Adrenal gland (tissue), 5 donors: Measurements from ENCODE around the gene LHPP.

Source experiments
- CTCF ChIP-seq, 6 experiments: fragments of 450-650 bp in 4 of 6; fragments of 200-600 bp in 2 of 6; sonication (generic) in 1 of 6; IDR thresholded peaks; 1 replicate in 5 of 6; 2 replicates in 1 of 6; pipeline versions ENCODE4 v1.5.1 to v1.8.0; 2016 to 2021; ENCODE audit warnings: antibody characterized with exemption in 6 of 6, mild to moderate bottlenecking in 2 of 6, moderate library complexity in 1 of 6
- POLR2A ChIP-seq, 2 donors: fragments of 450-650 bp; IDR thresholded peaks; one replicate each; pipeline ENCODE4 v1.6.1; 2017; ENCODE audit warnings: antibody characterized with exemption in 2 of 2, mild to moderate bottlenecking in 2 of 2, moderate library complexity in 1 of 2
- donor health status: DM: no; HTN: no; CAD: no.

GRCh38 chr10:124527874-124528395 lies 66.3 kb downstream of the LHPP start:
- TF ChIP-seq POLR2A (IDR thresholded peaks at IDR 0.05) (no peak), CTCF (IDR thresholded peaks at IDR 0.05) (no peak)
